Vagina (tissue), 2 donors: Measurements from ENCODE around the gene WNT2B.

Experiments
- POLR2A ChIP-seq, 2 donors: fragments of 450-650 bp; IDR thresholded peaks; one replicate each; pipeline ENCODE4 v1.6.1; 2017; ENCODE audit warnings: antibody characterized with exemption in 2 of 2, mild to moderate bottlenecking in 2 of 2, moderate library complexity in 2 of 2
- POLR2AphosphoS5 ChIP-seq, 2 donors: sonication (generic); formaldehyde crosslinking; IDR thresholded peaks; one replicate each; pipeline ENCODE4 v1.9.0; 2017; ENCODE audit warnings: antibody characterized with exemption in 2 of 2, mild to moderate bottlenecking in 2 of 2, low read depth in 1 of 2; ENCODE audit not compliant: insufficient read depth in 1 of 2
- TF ChIP-seq, protein P1 (sequence below), 3 experiments: fragments of 450-650 bp in 2 of 3; fragments of 200-600 bp in 1 of 3; sonication (generic) in 1 of 3; IDR thresholded peaks; one replicate each; pipeline ENCODE4 v1.5.1; 2017 to 2019; ENCODE audit warnings: antibody characterized with exemption in 3 of 3, mild to moderate bottlenecking in 2 of 3, moderate library complexity in 2 of 3

DNA sequence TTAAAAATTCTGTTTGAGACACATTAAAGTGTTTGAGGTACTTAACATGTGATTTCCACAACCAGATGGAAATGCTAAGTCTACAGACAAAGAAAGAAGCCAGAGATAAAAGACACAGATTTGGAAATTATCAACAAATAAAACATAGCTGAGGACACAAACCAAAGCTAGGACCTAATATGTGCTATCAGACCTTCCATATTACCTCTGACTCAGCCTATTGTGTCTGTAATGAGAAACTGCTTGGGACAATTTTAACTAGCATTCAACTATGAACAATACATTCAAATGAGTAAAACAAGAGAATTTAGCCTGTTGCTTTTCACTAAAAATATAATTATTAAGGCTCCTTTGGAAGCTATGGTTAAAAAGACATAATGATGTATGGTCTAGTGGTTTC lies 54.6 kb downstream of the WNT2B start:
- TF ChIP-seq, protein P1, sequence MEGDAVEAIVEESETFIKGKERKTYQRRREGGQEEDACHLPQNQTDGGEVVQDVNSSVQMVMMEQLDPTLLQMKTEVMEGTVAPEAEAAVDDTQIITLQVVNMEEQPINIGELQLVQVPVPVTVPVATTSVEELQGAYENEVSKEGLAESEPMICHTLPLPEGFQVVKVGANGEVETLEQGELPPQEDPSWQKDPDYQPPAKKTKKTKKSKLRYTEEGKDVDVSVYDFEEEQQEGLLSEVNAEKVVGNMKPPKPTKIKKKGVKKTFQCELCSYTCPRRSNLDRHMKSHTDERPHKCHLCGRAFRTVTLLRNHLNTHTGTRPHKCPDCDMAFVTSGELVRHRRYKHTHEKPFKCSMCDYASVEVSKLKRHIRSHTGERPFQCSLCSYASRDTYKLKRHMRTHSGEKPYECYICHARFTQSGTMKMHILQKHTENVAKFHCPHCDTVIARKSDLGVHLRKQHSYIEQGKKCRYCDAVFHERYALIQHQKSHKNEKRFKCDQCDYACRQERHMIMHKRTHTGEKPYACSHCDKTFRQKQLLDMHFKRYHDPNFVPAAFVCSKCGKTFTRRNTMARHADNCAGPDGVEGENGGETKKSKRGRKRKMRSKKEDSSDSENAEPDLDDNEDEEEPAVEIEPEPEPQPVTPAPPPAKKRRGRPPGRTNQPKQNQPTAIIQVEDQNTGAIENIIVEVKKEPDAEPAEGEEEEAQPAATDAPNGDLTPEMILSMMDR (IDR thresholded peaks at IDR 0.05), result no peak
- no peak for TF ChIP-seq POLR2AphosphoS5 (IDR thresholded peaks at IDR 0.05; ENCODE audit: insufficient read depth in 1 of 2, low read depth in 1 of 2)
- TF ChIP-seq POLR2A (IDR thresholded peaks at IDR 0.05), result no peak
